Posterior vena cava (tissue), 2 donors: Measurements from ENCODE around the gene CD79B. TPM values are rescaled to one million over a fixed set of nuclear protein-coding genes. Genes with fewer than 3 reads are reported as not detected.
"Not testable (repeated sequence)": the region's sequence is repeated elsewhere in the genome, so short reads cannot be mapped to it uniquely, and the experiment has no call there.

Experiments used
- DNase-seq: peaks from one replicate; pipeline ENCODE4 v3.0.0-alpha.2; 2020; ENCODE audit warnings: low spot score
- intact Hi-C, 2 donors: fragments of 100-400 bp; cut with DNase I; formaldehyde crosslinking; loops; one replicate each; pipeline versions ENCODE4 v1.14.1 to v1.14.2; 2022 to 2023
- total RNA-seq, 2 donors: library from RNA; stranded (reverse); fragmentation: NEBNext Ultra II Directional; extraction: Animal tissue kit (Norgen Biotek cat#: 25700); gene quantifications; one replicate each; pipeline ENCODE4 v1.2.1, GENCODE V29; 2021
- donor health status: DM: yes; HTN: yes; CAD: no.
- donor health status: DM: yes; HTN: yes; CAD: no.

CD79B gene
- total RNA-seq, 2 donors from 2014 or later, result 5.1 to 5.5 TPM

DNA sequence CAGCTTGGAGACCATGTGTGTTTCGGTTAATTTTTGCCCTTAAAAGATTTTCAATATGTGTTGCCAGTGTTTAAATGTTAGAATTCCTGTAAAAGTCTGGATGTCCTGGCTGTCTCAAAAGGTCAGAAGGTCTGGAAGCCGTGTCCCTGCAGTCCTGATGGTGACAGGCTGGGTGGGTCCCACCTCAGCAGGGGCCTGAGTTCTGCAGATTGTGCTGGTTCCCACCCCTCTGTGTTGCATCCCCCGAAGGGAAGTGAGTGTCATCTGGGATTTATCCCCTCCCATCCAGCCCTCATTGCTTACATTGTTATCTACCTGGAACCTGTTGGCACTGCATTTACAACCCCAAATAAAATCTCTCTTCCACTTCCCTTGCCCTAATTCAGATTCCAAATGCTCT lies 38.1 kb downstream of the CD79B start:
- intact Hi-C loops, result not testable (repeated sequence)
- DNase-seq, result peak; percentile 10

DNA sequence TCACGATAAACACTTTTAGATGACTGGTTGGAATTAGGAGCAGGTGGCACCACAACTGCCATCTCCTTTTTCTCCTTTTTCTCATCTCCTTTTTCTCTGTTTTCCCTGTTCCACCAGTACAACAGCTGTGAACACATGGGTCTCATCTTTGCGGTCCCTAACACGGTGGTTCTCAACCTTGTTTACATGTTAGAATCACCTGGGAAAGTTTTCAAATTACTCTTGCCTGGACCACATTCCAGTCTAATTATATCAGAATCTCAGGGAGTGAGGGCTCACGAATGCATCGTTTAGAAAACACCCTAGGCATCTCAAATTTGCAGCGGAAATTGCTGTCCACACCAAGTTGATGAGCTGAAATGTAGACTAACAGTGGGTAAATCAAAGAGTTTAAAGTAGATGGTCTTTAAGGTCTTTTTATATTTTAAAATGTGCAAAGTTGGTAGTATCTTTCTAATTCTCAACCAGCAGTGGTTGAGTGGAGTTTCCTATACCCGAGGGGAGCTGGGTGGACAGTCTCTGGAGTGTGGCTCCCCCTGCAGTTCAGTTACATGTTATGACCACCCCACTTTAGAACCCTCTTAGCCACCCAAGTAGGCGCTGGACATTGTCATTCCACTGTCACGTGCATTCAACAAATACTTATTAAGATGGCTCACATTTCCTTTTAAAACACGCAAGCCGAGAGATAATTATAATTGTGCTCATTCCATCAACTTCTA lies 39.7 kb downstream of the CD79B start:
- intact Hi-C loops, result not testable (repeated sequence)
- DNase-seq, result peak; percentile 17

DNA sequence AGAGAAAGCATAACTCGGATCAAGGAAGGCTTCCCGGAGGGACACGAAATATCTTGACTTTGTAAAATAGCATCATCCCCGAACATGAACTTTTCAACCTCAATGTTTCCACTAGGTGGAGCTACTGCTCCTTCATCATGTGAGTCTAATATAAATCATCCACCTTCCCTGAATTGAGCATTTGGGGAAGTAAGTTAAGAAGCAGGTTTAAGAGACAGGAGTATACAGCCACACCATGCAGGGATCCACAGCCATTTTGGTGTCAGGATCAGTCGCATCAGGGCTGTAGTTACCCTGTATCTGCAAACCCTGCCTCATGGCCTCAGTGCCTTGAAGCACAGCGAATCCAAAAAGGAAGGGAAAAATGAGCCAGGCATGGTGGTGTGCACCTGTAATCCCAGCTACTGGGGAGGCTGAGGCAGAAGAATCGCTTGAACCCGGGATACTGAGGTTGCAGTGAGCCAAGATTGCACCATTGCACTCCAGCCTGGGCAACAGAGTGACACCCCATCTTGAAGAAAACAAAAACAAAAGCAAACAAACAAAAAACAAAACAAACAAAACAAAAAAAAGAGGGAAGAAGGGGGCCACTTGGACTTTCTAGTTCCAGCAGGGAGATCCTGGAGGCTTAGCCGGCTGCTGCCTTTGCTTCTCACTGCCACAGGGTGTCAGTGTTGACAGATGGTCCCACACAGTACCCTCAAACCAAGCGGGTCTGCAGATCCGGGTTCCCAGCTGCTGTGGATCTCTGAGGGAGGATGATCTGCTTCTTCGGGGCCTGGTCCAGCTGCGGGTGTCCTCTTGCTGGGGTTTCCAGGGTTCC lies 42.9 kb downstream of the CD79B start:
- intact Hi-C loops, DNase-seq: not testable (repeated sequence)

DNA sequence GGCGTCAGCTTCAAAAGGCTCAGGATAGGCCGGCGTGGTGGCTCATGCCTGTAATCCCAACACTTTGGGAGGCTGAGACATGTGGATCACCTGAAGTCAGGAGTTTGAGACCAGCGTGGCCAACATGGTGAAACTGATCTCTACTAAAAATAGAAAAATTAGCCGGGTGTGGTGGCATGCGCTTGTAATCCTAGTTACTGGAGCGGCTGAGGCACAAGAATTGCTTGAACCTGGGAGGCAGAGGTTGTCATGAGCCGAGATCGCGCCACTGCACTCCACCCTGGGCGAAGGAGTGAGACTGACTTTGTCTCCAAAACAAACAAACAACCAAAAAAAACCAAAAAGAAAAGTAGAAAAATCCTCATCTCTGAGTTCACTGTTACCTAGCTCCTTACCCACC lies 47.0 kb downstream of the CD79B start:
- intact Hi-C loops, DNase-seq: not testable (repeated sequence)

DNA sequence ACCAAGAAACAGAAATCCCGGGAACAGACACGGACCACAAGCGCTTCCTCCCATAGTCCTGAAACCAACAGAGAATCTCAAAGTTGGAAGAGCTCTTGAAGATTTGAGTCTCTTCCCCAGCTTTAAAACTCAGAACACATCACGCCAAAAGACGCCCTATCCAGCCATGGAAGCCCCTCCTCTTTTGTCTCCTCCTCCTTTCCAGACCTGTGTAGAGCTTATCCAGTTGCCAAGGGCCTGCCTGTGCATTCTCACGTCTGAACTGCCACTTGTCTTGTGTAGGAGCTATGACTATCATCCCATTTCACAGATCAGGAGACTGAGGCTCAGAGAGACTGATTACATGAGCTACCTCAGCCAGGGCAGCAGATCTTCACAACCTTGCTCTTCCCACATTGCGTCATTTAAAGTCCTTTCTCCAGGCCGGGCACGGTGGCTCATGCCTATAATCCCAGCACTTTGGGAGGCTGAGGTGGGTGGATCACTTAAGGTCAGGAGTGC lies 49.5 kb downstream of the CD79B start:
- intact Hi-C loops, result not testable (repeated sequence)
- peak; percentile 15 for DNase-seq

DNA sequence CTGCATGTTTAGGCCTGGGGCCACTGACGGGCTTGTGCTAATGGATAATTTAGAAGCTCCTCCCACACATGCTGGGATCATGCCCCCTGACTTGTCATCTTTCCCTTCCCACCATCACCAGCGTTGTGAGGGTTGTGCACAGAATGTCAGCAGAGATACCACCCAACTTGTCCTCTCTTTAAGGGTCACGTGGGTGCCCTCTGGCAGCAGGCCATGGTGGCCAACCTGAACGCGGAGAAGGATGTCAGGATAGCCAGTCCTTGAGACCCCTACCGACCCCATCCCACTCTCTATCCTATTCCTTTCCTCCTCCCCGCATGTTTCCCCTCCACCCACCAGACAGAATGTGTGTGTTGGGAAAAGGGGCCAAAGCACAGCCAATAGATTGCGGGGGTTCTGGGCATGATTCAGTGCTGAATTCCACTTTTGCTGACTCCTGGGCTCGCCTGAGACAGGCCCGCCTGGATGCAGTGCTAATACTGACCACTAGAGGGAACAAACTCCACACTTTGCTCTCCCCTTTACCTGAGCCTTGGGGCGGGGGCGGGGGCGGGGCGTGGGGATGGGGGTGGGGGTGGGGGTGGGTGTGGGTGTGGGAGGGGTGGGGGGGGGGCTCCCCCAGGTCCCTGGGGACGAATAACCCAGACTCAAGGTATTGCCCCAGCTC lies 50.1 kb downstream of the CD79B start, which contains the start of gene GH2:
Gene GH2, minus strand, starts transcription at position 10 of the 667 bp plus-strand sequence. CDS start 143 bp downstream, outside the sequence.
- intact Hi-C loops, result no loop called here
- peak; percentile 81 for DNase-seq

DNA sequence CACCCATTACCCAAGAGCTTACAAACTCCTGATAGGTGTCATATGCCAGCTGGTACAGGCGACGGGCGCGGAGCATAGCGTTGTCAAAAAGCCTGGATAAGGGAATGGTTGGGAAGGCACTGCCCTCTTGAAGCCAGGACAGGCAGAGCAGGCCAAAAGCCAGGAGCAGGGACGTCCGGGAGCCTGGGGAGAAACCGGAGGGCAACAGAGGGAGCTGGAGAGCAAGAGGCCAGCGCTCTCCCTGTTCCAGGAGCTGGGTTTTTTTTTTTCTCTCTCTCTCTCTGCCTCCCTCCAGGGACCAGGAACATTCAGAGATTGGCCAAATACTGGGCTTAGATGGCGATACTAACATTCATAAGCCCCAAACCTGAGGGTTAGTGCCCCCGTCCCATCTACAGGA lies 50.8 kb downstream of the CD79B start:
- intact Hi-C loops, result not testable (repeated sequence)
- DNase-seq, result peak; percentile 46

DNA sequence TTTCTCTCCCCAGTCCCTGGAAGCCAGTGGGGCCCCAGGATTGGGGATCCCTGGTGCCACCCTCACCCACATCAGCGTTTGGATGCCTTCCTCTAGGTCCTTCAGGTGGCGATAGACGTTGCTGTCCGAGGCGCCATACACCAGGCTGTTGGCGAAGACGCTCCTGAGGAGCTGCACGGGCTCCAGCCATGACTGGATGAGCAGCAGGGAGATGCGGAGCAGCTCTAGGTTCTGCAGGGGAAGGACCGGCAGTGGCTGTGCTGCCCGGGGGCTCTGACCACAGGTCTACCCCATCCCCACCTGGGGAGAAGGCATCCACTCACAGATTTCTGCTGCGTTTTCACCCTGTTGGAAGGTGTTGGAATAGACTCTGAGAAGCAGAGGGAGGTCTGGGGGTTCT lies 51.4 kb downstream of the CD79B start:
- no peak for DNase-seq
- intact Hi-C loops, result no loop called here

Other genes with a start within 250 kb of the CD79B start
- gene LIMD2, start 232.2 kb downstream of the CD79B start, total RNA-seq, result 10 to 100 TPM in 1 of 2 donors, 1 to 10 TPM in 1; 9.6 to 13.0 TPM
- gene STRADA, start 190.5 kb downstream of the CD79B start, total RNA-seq, result 10 to 100 TPM; 27.5 to 30.8 TPM
- gene CCDC47, start 158.7 kb downstream of the CD79B start, total RNA-seq, result 10 to 100 TPM; 52.5 to 58.5 TPM
- gene DDX42, start 158.2 kb downstream of the CD79B start, total RNA-seq, result 10 to 100 TPM; 80.9 to 89.7 TPM
- gene PSMC5, start 104.9 kb downstream of the CD79B start, total RNA-seq, result 100 to 1,000 TPM in 1 of 2 donors, 10 to 100 TPM in 1; 94.8 to 104 TPM
- gene FTSJ3, start 104.7 kb downstream of the CD79B start, total RNA-seq, result 10 to 100 TPM; 25.2 to 26.0 TPM
- gene SMARCD2, start 89.6 kb downstream of the CD79B start, total RNA-seq, result 10 to 100 TPM; 45.6 to 76.9 TPM
- gene CSH2, start 58.7 kb downstream of the CD79B start, total RNA-seq, result not detected
- not detected for gene GH2, start 50.4 kb downstream of the CD79B start, total RNA-seq
- not detected for gene CSH1, start 35.8 kb downstream of the CD79B start, total RNA-seq
- not detected for gene CSHL1, start 21.1 kb downstream of the CD79B start, total RNA-seq
- not detected for gene GH1, start 13.5 kb downstream of the CD79B start, total RNA-seq
- 1 to 10 TPM in 1 of 2 donors, under 1 TPM in 1; 0.76 to 2.2 TPM for gene SCN4A, start 40.6 kb upstream of the CD79B start, total RNA-seq
- gene PRR29, start 66.0 kb upstream of the CD79B start, total RNA-seq, result under 1 TPM; 0.29 to 0.69 TPM
- gene ICAM2, start 88.3 kb upstream of the CD79B start, total RNA-seq, result 10 to 100 TPM; 26.7 to 36.4 TPM
- gene ERN1, start 197.8 kb upstream of the CD79B start, total RNA-seq, result 10 to 100 TPM; 17.2 to 18.6 TPM